Stimulated activated CD4-positive, alpha-beta T cell treated with anti-CD3 and anti-CD28 coated beads, Interleukin-2, amount 100 ng/mL, for 48 hours (primary cell): ENCODE measurements around the gene CDC73.
"Not testable (repeated sequence)": the region's sequence is repeated elsewhere in the genome, so short reads cannot be mapped to it uniquely, and the experiment has no call there.

Experiments
- DNase-seq, 2 donors: peaks; one replicate each; pipeline ENCODE4 v3.0.0-alpha.2; 2020

CDC73 gene

GRCh38 chr1:193114485-193115095, 7.2 kb upstream of the CDC73 start:
- DNase-seq, result no peak

- no peak for DNase-seq
These were observed 6.1 kb upstream of the CDC73 start for GRCh38 chr1:193115629-193116227.

- DNase-seq, result not testable (repeated sequence)
These were observed 4.7 kb upstream of the CDC73 start for GRCh38 chr1:193117167-193117566.

GRCh38 chr1:193118194-193118593, 3.6 kb upstream of the CDC73 start:
- no peak for DNase-seq

- DNase-seq, result no peak
These were observed 2.8 kb upstream of the CDC73 start for GRCh38 chr1:193118803-193119730.

GRCh38 chr1:193120604-193121166, 1.1 kb upstream of the CDC73 start:
- no peak for DNase-seq

- no peak for DNase-seq
These were observed 1.9 kb downstream of the CDC73 start for GRCh38 chr1:193123751-193124150.

- no peak for DNase-seq
These were observed 3.5 kb downstream of the CDC73 start for GRCh38 chr1:193125369-193125768.

- DNase-seq, result no peak
These were observed 9.5 kb downstream of the CDC73 start for GRCh38 chr1:193131266-193131860.

- DNase-seq, result no peak
These were observed 18.4 kb downstream of the CDC73 start for GRCh38 chr1:193140254-193140653.

- DNase-seq, result no peak
These were observed 20.0 kb downstream of the CDC73 start for GRCh38 chr1:193141804-193142203.

- DNase-seq, result no peak
These were observed 20.6 kb downstream of the CDC73 start for GRCh38 chr1:193142409-193142808.

- DNase-seq, result no peak
These were observed 21.5 kb downstream of the CDC73 start for GRCh38 chr1:193143285-193143684.

- DNase-seq, result no peak
These were observed 22.6 kb downstream of the CDC73 start for GRCh38 chr1:193144361-193144938.

- DNase-seq, result no peak
These were observed 23.2 kb downstream of the CDC73 start for GRCh38 chr1:193144999-193145398.

GRCh38 chr1:193156117-193156821, 34.4 kb downstream of the CDC73 start:
- DNase-seq, result no peak

GRCh38 chr1:193156822-193157142, 35.0 kb downstream of the CDC73 start:
- no peak for DNase-seq

- no peak for DNase-seq
These were observed 35.5 kb downstream of the CDC73 start for GRCh38 chr1:193157360-193157759.

- DNase-seq, result no peak
These were observed 54.3 kb downstream of the CDC73 start for GRCh38 chr1:193176113-193176512.

- no peak for DNase-seq
These were observed 55.0 kb downstream of the CDC73 start for GRCh38 chr1:193176788-193177187.

GRCh38 chr1:193179094-193179493, 57.3 kb downstream of the CDC73 start:
- no peak for DNase-seq

GRCh38 chr1:193181536-193181935, 59.7 kb downstream of the CDC73 start:
- no peak for DNase-seq
